Activated CD4-positive, alpha-beta T cell treated with anti-CD3 and anti-CD28 coated beads, Interleukin-2, amount 10 ng/mL, durations not matched to agents 24 days and 14 days (primary cell): Measurements from ENCODE around the gene POLH. TPM values are rescaled to one million over a fixed set of nuclear protein-coding genes. Genes with fewer than 3 reads are reported as not detected.
"Not testable (repeated sequence)": the region's sequence is repeated elsewhere in the genome, so short reads cannot be mapped to it uniquely, and the experiment has no call there.

Experiments
- DNase-seq: peaks from one replicate; pipeline ENCODE4 v3.0.0; 2022
- H3K27ac Mint-ChIP-seq: one replicate; pipeline ENCODE4 v1.8.0; 2022; ENCODE audit warnings: mild to moderate bottlenecking, mixed read lengths
- H3K27me3 Mint-ChIP-seq: one replicate; pipeline ENCODE4 v1.8.0; 2022; ENCODE audit warnings: mixed read lengths
- H3K36me3 Mint-ChIP-seq: one replicate; pipeline ENCODE4 v1.8.0; 2022; ENCODE audit warnings: low read depth, mild to moderate bottlenecking, mixed read lengths
- H3K4me1 Mint-ChIP-seq: one replicate; pipeline ENCODE4 v1.8.0; 2021; ENCODE audit warnings: mixed read lengths
- H3K4me3 Mint-ChIP-seq: one replicate; pipeline ENCODE4 v1.8.0; 2022; ENCODE audit warnings: mild to moderate bottlenecking, moderate library complexity, mixed read lengths
- H3K9me3 Mint-ChIP-seq: one replicate; pipeline ENCODE4 v1.8.0; 2021; ENCODE audit warnings: mixed read lengths
- intact Hi-C: fragments of 100-400 bp; cut with micrococcal nuclease; formaldehyde crosslinking; loops from one replicate; pipeline ENCODE4 v1.15.1; 2023
- total RNA-seq: library from RNA; stranded (reverse); gene quantifications from 2 replicates; pipeline ENCODE4 v1.2.3, GENCODE V29; 2022

Gene POLH
- total RNA-seq, 1 donor from 2014 or later, result 34.2 TPM

DNA sequence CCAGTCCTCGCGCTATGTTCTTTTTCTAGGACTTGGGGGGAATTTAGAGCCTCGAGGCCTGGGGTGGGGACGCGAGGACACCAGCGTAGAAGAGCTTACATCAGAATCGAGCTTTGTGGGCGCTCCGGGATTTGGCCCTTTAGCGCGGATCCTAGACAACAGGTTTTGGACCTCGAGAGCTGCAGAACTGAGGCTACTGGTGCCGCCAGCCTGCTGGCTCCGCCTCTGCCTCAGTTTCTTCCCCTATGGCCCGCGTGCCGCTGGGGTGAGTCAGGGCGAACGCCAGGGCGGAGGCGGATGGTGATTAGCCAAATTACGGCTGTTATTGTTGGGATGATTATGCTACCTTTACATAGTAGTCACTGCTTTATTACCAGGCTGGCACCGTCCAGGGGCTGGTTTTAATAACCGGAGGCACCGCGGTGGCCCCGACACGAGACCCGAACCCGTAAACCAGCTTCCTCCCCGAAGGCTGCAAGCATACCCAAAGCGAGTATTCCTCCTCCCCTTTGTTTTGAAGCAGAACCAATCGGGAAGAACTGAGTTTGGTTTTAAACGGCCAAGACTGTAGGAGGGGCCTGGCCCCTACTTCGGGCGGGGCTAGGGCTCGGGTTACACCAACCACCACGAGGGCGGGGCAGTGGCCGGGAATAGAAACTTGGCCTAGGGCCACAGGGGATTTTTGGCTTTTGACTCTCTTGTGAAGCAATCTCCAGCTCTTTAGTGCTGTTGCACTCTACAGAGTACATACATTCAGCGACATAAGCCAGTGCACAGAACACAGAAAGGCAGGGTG, 53.7 kb downstream of the POLH start:
- Mint-ChIP-seq H3K27ac (peak overlapping the region; percentile 99), H3K27me3 (no peaks in the 10 kb centered on the region), H3K9me3 (no peaks in the 10 kb centered on the region), H3K4me1 (peaks cover 38% of the 10 kb centered on the region), H3K36me3 (peaks cover 26% of the 10 kb centered on the region), H3K4me3 (peak overlapping the region; percentile 99)
- intact Hi-C loops, result loop anchor here (1.0 to 10.0 kb wide), 7 partner anchors 53 to 497 kb away; partner anchors contain the start of genes MRPL14, MRPS18A, POLH and POLR1C
- DNase-seq, result peak; percentile 98

GRCh38 chr6:43630980-43631619, 55.1 kb downstream of the POLH start:
- Mint-ChIP-seq H3K36me3 (peaks cover 15% of the 10 kb centered on the region), H3K27ac (peak overlapping the region; percentile 79), H3K9me3 (no peaks in the 10 kb centered on the region), H3K27me3 (no peaks in the 10 kb centered on the region), H3K4me1 (peaks cover 48% of the 10 kb centered on the region), H3K4me3 (peak overlapping the region; percentile 58)
- no peak for DNase-seq
- intact Hi-C loops, result loop anchor here (10.0 kb wide), 1 partner anchor 444 kb away; no protein-coding TSS in a partner anchor

GRCh38 chr6:43633002-43633401, 57.0 kb downstream of the POLH start:
- Mint-ChIP-seq H3K36me3 (peaks cover 16% of the 10 kb centered on the region), H3K4me1 (peaks cover 40% of the 10 kb centered on the region)
- H3K9me3 Mint-ChIP-seq, H3K27me3 Mint-ChIP-seq, DNase-seq, H3K27ac Mint-ChIP-seq, H3K4me3 Mint-ChIP-seq: not testable (repeated sequence)
- intact Hi-C loops, result loop anchor here (10.0 kb wide), 1 partner anchor 442 kb away; no protein-coding TSS in a partner anchor

- Mint-ChIP-seq H3K27ac (peak overlapping the region; percentile 96), H3K27me3 (no peaks in the 10 kb centered on the region), H3K36me3 (peaks cover 26% of the 10 kb centered on the region), H3K9me3 (no peaks in the 10 kb centered on the region), H3K4me3 (peak overlapping the region; percentile 99), H3K4me1 (peaks cover 42% of the 10 kb centered on the region)
- intact Hi-C loops, result loop anchor here (1.0 to 10.0 kb wide), 3 partner anchors 10 to 440 kb away; partner anchors contain the start of gene RSPH9
- no peak for DNase-seq
Observed at GRCh38 chr6:43634702-43635303, 58.8 kb downstream of the POLH start.

GRCh38 chr6:43635387-43636307, 59.7 kb downstream of the POLH start, which contains the start of gene MAD2L1BP:
Gene MAD2L1BP (plus strand): TSS chr6:43635840. CDS start chr6:43635876, 36 bp downstream.
- no peaks in the 10 kb centered on the region for H3K27me3 Mint-ChIP-seq
- DNase-seq, result peak; percentile 97
- no peaks in the 10 kb centered on the region for H3K9me3 Mint-ChIP-seq
- peak within 1 kb of the TSS; percentile 96 for H3K27ac Mint-ChIP-seq
- peaks cover 34% of the 10 kb centered on the region for H3K36me3 Mint-ChIP-seq
- H3K4me1 Mint-ChIP-seq, result peaks cover 40% of the 10 kb centered on the region
- H3K4me3 Mint-ChIP-seq, result peak within 1 kb of the TSS; percentile 99
- intact Hi-C loops, result loop anchor here (1.0 to 10.0 kb wide), 3 partner anchors 10 to 439 kb away; partner anchors contain the start of gene RSPH9

DNA sequence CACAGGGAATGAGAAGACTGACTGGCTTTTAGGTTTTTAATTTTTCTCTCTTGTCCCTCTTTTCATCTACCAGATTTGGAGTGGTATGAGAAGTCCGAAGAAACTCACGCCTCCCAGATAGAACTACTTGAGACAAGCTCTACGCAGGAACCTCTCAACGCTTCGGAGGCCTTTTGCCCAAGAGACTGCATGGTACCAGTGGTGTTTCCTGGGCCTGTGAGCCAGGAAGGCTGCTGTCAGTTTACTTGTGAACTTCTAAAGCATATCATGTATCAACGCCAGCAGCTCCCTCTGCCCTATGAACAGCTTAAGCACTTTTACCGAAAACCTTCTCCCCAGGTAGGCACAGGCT, 60.3 kb downstream of the POLH start:
- peak; percentile 75 for DNase-seq
- intact Hi-C loops, result loop anchor here (10.0 kb wide), 1 partner anchor 439 kb away; no protein-coding TSS in a partner anchor
- Mint-ChIP-seq H3K4me3 (peak overlapping the region; percentile 99), H3K9me3 (no peaks in the 10 kb centered on the region), H3K27ac (peak overlapping the region; percentile 96), H3K27me3 (no peaks in the 10 kb centered on the region), H3K4me1 (peaks cover 37% of the 10 kb centered on the region), H3K36me3 (peaks cover 39% of the 10 kb centered on the region)

DNA sequence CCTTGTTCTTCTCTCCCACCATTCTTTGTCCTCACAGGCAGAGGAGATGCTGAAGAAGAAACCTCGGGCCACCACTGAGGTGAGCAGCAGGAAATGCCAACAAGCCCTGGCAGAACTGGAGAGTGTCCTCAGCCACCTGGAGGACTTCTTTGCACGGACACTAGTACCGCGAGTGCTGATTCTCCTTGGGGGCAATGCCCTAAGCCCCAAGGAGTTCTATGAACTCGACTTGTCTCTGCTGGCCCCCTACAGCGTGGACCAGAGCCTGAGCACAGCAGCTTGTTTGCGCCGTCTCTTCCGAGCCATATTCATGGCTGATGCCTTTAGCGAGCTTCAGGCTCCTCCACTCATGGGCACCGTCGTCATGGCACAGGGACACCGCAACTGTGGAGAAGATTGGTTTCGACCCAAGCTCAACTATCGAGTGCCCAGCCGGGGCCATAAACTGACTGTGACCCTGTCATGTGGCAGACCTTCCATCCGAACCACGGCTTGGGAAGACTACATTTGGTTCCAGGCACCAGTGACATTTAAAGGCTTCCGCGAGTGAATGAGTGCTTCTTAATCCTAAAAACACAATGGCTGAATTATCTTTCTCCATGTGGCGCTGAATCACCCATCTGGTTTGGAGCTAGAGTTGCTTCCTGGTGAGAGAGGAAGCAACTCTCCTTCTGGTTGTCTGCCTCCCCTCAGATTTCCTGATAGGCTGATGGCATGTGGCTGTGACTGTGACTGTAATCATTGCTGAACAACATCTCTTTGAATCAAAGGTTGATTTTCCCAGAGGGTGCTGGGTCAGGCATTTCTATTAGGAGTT, 64.2 kb downstream of the POLH start:
- no peak overlapping the region for H3K27ac Mint-ChIP-seq
- no peaks in the 10 kb centered on the region for H3K27me3 Mint-ChIP-seq
- H3K4me1 Mint-ChIP-seq, result peaks cover 35% of the 10 kb centered on the region
- peak overlapping the region; percentile 45 for H3K4me3 Mint-ChIP-seq
- DNase-seq, result no peak
- H3K9me3 Mint-ChIP-seq, result no peaks in the 10 kb centered on the region
- intact Hi-C loops, result loop anchor here (10.0 kb wide), 1 partner anchor 435 kb away; no protein-coding TSS in a partner anchor
- peaks cover 46% of the 10 kb centered on the region for H3K36me3 Mint-ChIP-seq

DNA sequence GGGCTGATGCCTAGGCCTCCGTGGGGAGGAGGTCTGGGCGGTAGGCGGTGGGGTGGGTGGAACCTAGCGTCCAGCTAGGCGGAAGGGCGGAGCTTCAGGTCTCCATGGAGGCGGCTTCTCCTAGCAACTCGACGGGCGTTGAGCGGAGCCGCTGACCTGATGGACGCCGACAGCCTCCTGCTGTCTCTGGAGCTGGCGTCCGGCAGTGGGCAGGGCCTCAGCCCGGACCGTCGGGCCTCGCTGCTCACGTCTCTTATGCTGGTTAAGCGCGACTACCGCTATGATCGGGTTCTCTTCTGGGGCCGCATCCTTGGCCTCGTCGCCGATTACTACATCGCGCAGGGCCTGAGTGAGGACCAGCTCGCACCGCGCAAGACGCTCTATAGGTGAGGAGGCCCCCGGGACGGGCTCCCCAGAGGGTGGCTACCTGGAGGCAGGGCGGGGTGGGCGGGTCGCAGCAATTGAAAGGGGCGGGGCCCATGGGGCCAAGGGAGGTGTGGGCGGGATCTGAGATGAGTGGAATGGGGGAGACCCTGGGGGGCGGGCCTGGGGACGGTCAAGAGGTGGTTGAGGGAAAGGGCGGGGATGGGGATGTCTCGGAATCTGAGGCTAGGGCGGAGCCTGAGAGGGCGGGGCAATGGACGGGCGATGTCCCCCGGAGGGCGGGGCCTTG, 69.1 kb downstream of the POLH start, which contains the start of gene RSPH9:
Gene RSPH9, plus strand, starts transcription at position 97 of the 673 bp plus-strand sequence. Its CDS starts 63 bp downstream, at position 160.
- intact Hi-C loops, result loop anchor here (1.0 kb wide), 1 partner anchor 10 kb away; the partner anchor contains the start of gene MAD2L1BP
- peak; percentile 93 for DNase-seq
- H3K27ac Mint-ChIP-seq, result peak within 1 kb of the TSS; percentile 51
- H3K4me1 Mint-ChIP-seq, result peaks cover 12% of the 10 kb centered on the region
- H3K27me3 Mint-ChIP-seq, result no peaks in the 10 kb centered on the region
- H3K36me3 Mint-ChIP-seq, result peaks cover 17% of the 10 kb centered on the region
- no peaks in the 10 kb centered on the region for H3K9me3 Mint-ChIP-seq
- H3K4me3 Mint-ChIP-seq, result peak within 1 kb of the TSS; percentile 87

- Mint-ChIP-seq H3K27ac (peak overlapping the region; percentile 51), H3K27me3 (no peaks in the 10 kb centered on the region), H3K9me3 (no peaks in the 10 kb centered on the region), H3K4me3 (peak overlapping the region; percentile 87), H3K36me3 (peaks cover 12% of the 10 kb centered on the region), H3K4me1 (peaks cover 11% of the 10 kb centered on the region)
- intact Hi-C loops, result loop anchor here (1.0 kb wide), 1 partner anchor 10 kb away; the partner anchor contains the start of gene MAD2L1BP
- no peak for DNase-seq
Observed at GRCh38 chr6:43645613-43645964, 69.6 kb downstream of the POLH start.

- Mint-ChIP-seq H3K27ac (no peak overlapping the region), H3K4me3 (no peak overlapping the region), H3K9me3 (no peaks in the 10 kb centered on the region), H3K27me3 (no peaks in the 10 kb centered on the region), H3K4me1 (peaks cover 7% of the 10 kb centered on the region), H3K36me3 (peaks cover 2% of the 10 kb centered on the region)
- DNase-seq, result no peak
- intact Hi-C loops, result no loop called here
Observed at GRCh38 chr6:43647613-43648012, 71.6 kb downstream of the POLH start.

- no peak for DNase-seq
- no peaks in the 10 kb centered on the region for H3K9me3 Mint-ChIP-seq
- no peak overlapping the region for H3K4me3 Mint-ChIP-seq
- H3K36me3 Mint-ChIP-seq, result no peaks in the 10 kb centered on the region
- intact Hi-C loops, result no loop called here
- H3K27ac Mint-ChIP-seq, result no peak overlapping the region
- peaks cover 7% of the 10 kb centered on the region for H3K4me1 Mint-ChIP-seq
- no peaks in the 10 kb centered on the region for H3K27me3 Mint-ChIP-seq
Observed at GRCh38 chr6:43648248-43648647, 72.3 kb downstream of the POLH start.

GRCh38 chr6:43652822-43653221, 76.8 kb downstream of the POLH start:
- intact Hi-C loops, H3K9me3 Mint-ChIP-seq, H3K4me1 Mint-ChIP-seq, H3K27me3 Mint-ChIP-seq, DNase-seq, H3K36me3 Mint-ChIP-seq, H3K27ac Mint-ChIP-seq, H3K4me3 Mint-ChIP-seq: not testable (repeated sequence)
